Osteocyte (in vitro differentiated cells): ENCODE measurements around the gene IL22RA1. TPM values are rescaled to one million over a fixed set of nuclear protein-coding genes. Genes with fewer than 3 reads are reported as not detected.

Experiments used
- DNase-seq: peaks from one replicate; pipeline ENCODE4 v3.0.0; 2021; ENCODE audit warnings: mixed read lengths; ENCODE audit not compliant: unreplicated experiment; ENCODE audit errors: extremely low spot score
- H3K27ac Mint-ChIP-seq: one replicate; pipeline ENCODE4 v1.8.0; 2021; ENCODE audit warnings: mild to moderate bottlenecking, mixed read lengths; ENCODE audit not compliant: unreplicated experiment
- H3K27me3 Mint-ChIP-seq: one replicate; pipeline ENCODE4 v1.8.0; 2021; ENCODE audit warnings: mixed read lengths; ENCODE audit not compliant: unreplicated experiment
- H3K36me3 Mint-ChIP-seq: one replicate; pipeline ENCODE4 v1.8.0; 2021; ENCODE audit warnings: mixed read lengths; ENCODE audit not compliant: unreplicated experiment
- H3K4me1 Mint-ChIP-seq: one replicate; pipeline ENCODE4 v1.8.0; 2021; ENCODE audit warnings: mixed read lengths; ENCODE audit not compliant: unreplicated experiment
- H3K4me3 Mint-ChIP-seq: one replicate; pipeline ENCODE4 v1.8.0; 2021; ENCODE audit warnings: mild to moderate bottlenecking, moderate library complexity, mixed read lengths; ENCODE audit not compliant: unreplicated experiment
- H3K9me3 Mint-ChIP-seq: one replicate; pipeline ENCODE4 v1.8.0; 2021; ENCODE audit warnings: mixed read lengths; ENCODE audit not compliant: unreplicated experiment
- CTCF ChIP-seq: fragments of 200-600 bp; sonication (generic); IDR thresholded peaks from 2 replicates; pipeline ENCODE4 v1.5.0; 2021; ENCODE audit warnings: antibody characterized with exemption, mild to moderate bottlenecking, moderate library complexity
- total RNA-seq: library from RNA; stranded (reverse); gene quantifications from 2 replicates; pipeline ENCODE4 v1.2.1, GENCODE V29; 2021

IL22RA1 gene
- total RNA-seq, 1 donor from 2014 or later: not detected

GRCh38 chr1:24152631-24153494 is 9.9 kb upstream of the IL22RA1 start:
- Mint-ChIP-seq H3K4me3 (no peak overlapping the region), H3K27me3 (peaks cover 21% of the 10 kb centered on the region), H3K4me1 (peaks cover 12% of the 10 kb centered on the region), H3K9me3 (no peaks in the 10 kb centered on the region), H3K36me3 (no peaks in the 10 kb centered on the region), H3K27ac (no peak overlapping the region)
- no peak for TF ChIP-seq CTCF
- no peak for DNase-seq

- Mint-ChIP-seq H3K27me3 (peaks cover 22% of the 10 kb centered on the region), H3K36me3 (no peaks in the 10 kb centered on the region), H3K4me1 (peaks cover 12% of the 10 kb centered on the region), H3K27ac (no peak overlapping the region), H3K4me3 (no peak overlapping the region), H3K9me3 (no peaks in the 10 kb centered on the region)
- no peak for TF ChIP-seq CTCF
- no peak for DNase-seq
Measured at GRCh38 chr1:24151175-24151533, 8.2 kb upstream of the IL22RA1 start.

GRCh38 chr1:24150234-24151174 is 7.6 kb upstream of the IL22RA1 start:
- no peak overlapping the region for H3K27ac Mint-ChIP-seq
- peaks cover 22% of the 10 kb centered on the region for H3K27me3 Mint-ChIP-seq
- DNase-seq: peak; percentile 94
- peak overlapping the region; percentile 55 for H3K4me3 Mint-ChIP-seq
- H3K9me3 Mint-ChIP-seq: no peaks in the 10 kb centered on the region
- no peaks in the 10 kb centered on the region for H3K36me3 Mint-ChIP-seq
- peak; percentile 89 for TF ChIP-seq CTCF
- H3K4me1 Mint-ChIP-seq: peaks cover 12% of the 10 kb centered on the region

GRCh38 chr1:24149866-24150233 is 6.9 kb upstream of the IL22RA1 start:
- H3K27me3 Mint-ChIP-seq: peaks cover 23% of the 10 kb centered on the region
- TF ChIP-seq CTCF: no peak
- DNase-seq: no peak
- no peak overlapping the region for H3K27ac Mint-ChIP-seq
- H3K4me3 Mint-ChIP-seq: no peak overlapping the region
- no peaks in the 10 kb centered on the region for H3K9me3 Mint-ChIP-seq
- H3K36me3 Mint-ChIP-seq: no peaks in the 10 kb centered on the region
- peaks cover 12% of the 10 kb centered on the region for H3K4me1 Mint-ChIP-seq

GRCh38 chr1:24147816-24148215 is 4.9 kb upstream of the IL22RA1 start:
- Mint-ChIP-seq H3K27me3 (peaks cover 37% of the 10 kb centered on the region), H3K9me3 (no peaks in the 10 kb centered on the region), H3K4me1 (peaks cover 12% of the 10 kb centered on the region), H3K4me3 (no peak overlapping the region), H3K27ac (no peak overlapping the region), H3K36me3 (no peaks in the 10 kb centered on the region)
- no peak for DNase-seq
- no peak for TF ChIP-seq CTCF
